GM23248 (cell line): ENCODE results near the gene CRLF3. TPM values are rescaled to one million over a fixed set of nuclear protein-coding genes. Genes with fewer than 3 reads are reported as not detected.
"Not testable (repeated sequence)": the region's sequence is repeated elsewhere in the genome, so short reads cannot be mapped to it uniquely, and the experiment has no call there.

ENCODE experiments used
- DNase-seq: peaks from one replicate; pipeline ENCODE4 v3.0.0-alpha.2; 2015
- H2AFZ ChIP-seq: fragments of 200-600 bp; sonication (generic); 2 replicates; pipeline ENCODE4 v1.6.1; 2016; ENCODE audit warnings: antibody characterized with exemption
- H3F3A ChIP-seq: fragments of 200-600 bp; sonication (generic); 2 replicates; pipeline ENCODE4 v1.6.1; 2016; ENCODE audit warnings: mild to moderate bottlenecking, antibody characterized with exemption, mixed run types; ENCODE audit not compliant: insufficient read depth
- H3K27ac ChIP-seq: fragments of 200-600 bp; sonication (generic); 2 replicates; pipeline ENCODE4 v1.5.1; 2016; ENCODE audit warnings: mild to moderate bottlenecking
- H3K27me3 ChIP-seq: fragments of 200-600 bp; sonication (generic); replicated peaks from 2 replicates; pipeline ENCODE4 v1.6.1; 2016; ENCODE audit warnings: mild to moderate bottlenecking; ENCODE audit not compliant: insufficient read depth
- H3K36me3 ChIP-seq: fragments of 200-600 bp; sonication (generic); 2 replicates; pipeline ENCODE4 v1.6.1; 2016; ENCODE audit warnings: low read depth, mild to moderate bottlenecking
- H3K4me1 ChIP-seq: fragments of 200-600 bp; sonication (generic); 2 replicates; pipeline ENCODE4 v1.6.1; 2016; ENCODE audit warnings: mild to moderate bottlenecking; ENCODE audit not compliant: insufficient read depth
- H3K4me2 ChIP-seq: fragments of 200-600 bp; sonication (generic); one replicate; pipeline ENCODE4 v1.6.1; 2016; ENCODE audit warnings: mild to moderate bottlenecking; ENCODE audit not compliant: unreplicated experiment
- H3K4me3 ChIP-seq: fragments of 200-600 bp; sonication (generic); 2 replicates; pipeline ENCODE4 v1.5.1; 2016; ENCODE audit warnings: mild to moderate bottlenecking
- H3K79me2 ChIP-seq: fragments of 200-600 bp; sonication (generic); 2 replicates; pipeline ENCODE4 v1.6.1; 2016; ENCODE audit warnings: mild to moderate bottlenecking; ENCODE audit not compliant: insufficient read depth
- H3K9ac ChIP-seq: fragments of 200-600 bp; sonication (generic); 2 replicates; pipeline ENCODE4 v1.6.1; 2016; ENCODE audit warnings: mild to moderate bottlenecking
- H3K9me2 ChIP-seq: fragments of 200-600 bp; sonication (generic); 2 replicates; pipeline ENCODE4 v1.6.1; 2016; ENCODE audit warnings: mixed run types, mild to moderate bottlenecking, moderate library complexity; ENCODE audit not compliant: insufficient read depth
- H3K9me3 ChIP-seq: fragments of 200-600 bp; sonication (generic); one replicate; pipeline ENCODE4 v1.6.1; 2017; ENCODE audit warnings: low read depth
- H4K20me1 ChIP-seq: fragments of 200-600 bp; sonication (generic); 2 replicates; pipeline ENCODE4 v1.6.0; 2016; ENCODE audit not compliant: insufficient read depth
- EZH2 ChIP-seq: fragments of 200-600 bp; sonication (generic); IDR thresholded peaks from 2 replicates; pipeline ENCODE4 v1.6.1; 2018; ENCODE audit warnings: antibody characterized with exemption, mild to moderate bottlenecking; ENCODE audit not compliant: insufficient read depth, poor library complexity, severe bottlenecking
- EZH2phosphoT487 ChIP-seq: fragments of 200-600 bp; sonication (generic); IDR thresholded peaks from 2 replicates; pipeline ENCODE4 v1.6.1; 2018; ENCODE audit warnings: antibody characterized with exemption, moderate library complexity, mild to moderate bottlenecking, low read depth; ENCODE audit not compliant: insufficient read depth
- WGBS, 2 experiments: methylation state at CpG; one replicate each; pipeline ENCODE4 v1.1.6; 2015 to 2017; ENCODE audit warnings: low lambda C conversion rate in 2 of 2, low coverage in 1 of 2; ENCODE audit errors: missing lambda C conversion rate in 2 of 2; 5-methylcytosine and 5-hydroxymethylcytosine counted together
- in situ Hi-C: fragments of 300-500 bp; cut with MboI; formaldehyde crosslinking; loops from 2 replicates; pipeline ENCODE4 v1.15.0; 2020
- polyA plus RNA-seq: library from polyadenylated mRNA; unstranded; fragments of >200 nt; fragmentation: Nextera tagmentation; extraction: Ambion mirVana; gene quantifications from 2 replicates; pipeline ENCODE4 v1.2.1, GENCODE V29; 2016
- total RNA-seq: library from RNA; depleted of rRNA; stranded (reverse); fragments of >200 nt; shearing (Covaris generic); gene quantifications from 2 replicates; pipeline ENCODE4 v1.2.3, GENCODE V29; 2014

CRLF3 gene
- total and polyA plus RNA-seq, 2 experiments from 2014 or later, result 13.2 to 14.4 TPM

- Histone ChIP-seq H3K79me2 (peaks cover 28% of the 10 kb centered on the region; the same call in 1 of the 2 replicates), H3K36me3 (peaks cover 42% of the 10 kb centered on the region), H3K4me1 (0 out of 2 replicates have a peak, but pooled peaks cover 14% of the 10 kb centered on the region), H3K27ac (peak overlapping the region; percentile 31)
- H3F3A ChIP-seq, H3K9me2 ChIP-seq, in situ Hi-C loops, H3K9me3 ChIP-seq, H3K9ac ChIP-seq, H3K4me2 ChIP-seq, H3K4me3 ChIP-seq, H2AFZ ChIP-seq, H4K20me1 ChIP-seq, H3K27me3 ChIP-seq: not testable (repeated sequence)
- DNase-seq, result peak; percentile 13
- WGBS, 2 experiments, result 94 to 95% methylated on average over 13 to 14 of the region's 14 CpGs
These were observed 56.7 kb downstream of the CRLF3 start for GRCh38 chr17:30767641-30768404.

GRCh38 chr17:30761060-30761459, 63.4 kb downstream of the CRLF3 start:
- H3K9ac ChIP-seq, result no peak overlapping the region
- no peaks in the 10 kb centered on the region for H3K9me3 ChIP-seq
- H3F3A ChIP-seq, result no peaks in the 10 kb centered on the region
- no peak overlapping the region for H3K4me3 ChIP-seq
- no peak overlapping the region for H2AFZ ChIP-seq
- no peak overlapping the region for H3K27ac ChIP-seq
- TF ChIP-seq EZH2 (no peak), EZH2phosphoT487 (no peak)
- in situ Hi-C loops, result no loop called here
- H3K36me3 ChIP-seq, result peaks cover 24% of the 10 kb centered on the region
- H3K4me2 ChIP-seq, result no peak overlapping the region
- peaks cover 83% of the 10 kb centered on the region for H3K79me2 ChIP-seq
- H3K4me1 ChIP-seq, result no peaks in the 10 kb centered on the region
- H3K27me3 ChIP-seq, result no peaks in the 10 kb centered on the region
- no peaks in the 10 kb centered on the region for H3K9me2 ChIP-seq
- no peak for DNase-seq
- no peaks in the 10 kb centered on the region for H4K20me1 ChIP-seq

GRCh38 chr17:30753291-30753690, 71.2 kb downstream of the CRLF3 start:
- H3K79me2 ChIP-seq, result peaks cover 76% of the 10 kb centered on the region
- H3F3A ChIP-seq, H2AFZ ChIP-seq, H3K9ac ChIP-seq, H3K27ac ChIP-seq, DNase-seq, in situ Hi-C loops, H3K9me2 ChIP-seq, H3K9me3 ChIP-seq, H4K20me1 ChIP-seq, H3K27me3 ChIP-seq, H3K4me2 ChIP-seq, H3K4me1 ChIP-seq, H3K4me3 ChIP-seq: not testable (repeated sequence)
- WGBS, 2 experiments, result 98% methylated on average over 6 to 10 of the region's 10 CpGs
- peaks cover 10% of the 10 kb centered on the region for H3K36me3 ChIP-seq

DNA sequence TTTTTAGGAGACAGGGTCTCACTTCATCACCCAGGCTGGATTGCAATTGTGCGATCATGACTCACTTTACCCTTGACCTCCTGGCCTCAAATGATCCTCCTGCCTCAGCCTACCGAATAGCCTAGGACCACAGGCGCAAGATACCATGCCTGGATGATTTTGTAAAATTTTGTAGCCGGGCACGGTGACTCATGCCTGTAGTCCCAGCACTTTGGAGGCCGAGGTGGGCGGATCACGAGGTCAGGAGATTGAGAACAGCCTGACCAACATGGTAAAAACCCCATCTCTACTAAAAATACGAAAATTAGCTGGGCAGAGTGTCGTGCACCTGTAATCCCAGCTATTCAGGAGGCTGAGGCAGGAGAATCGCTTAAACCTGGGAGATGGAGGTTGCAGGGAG, 73.5 kb downstream of the CRLF3 start:
- H3K4me3 ChIP-seq, H3K27ac ChIP-seq, H2AFZ ChIP-seq, H3K9me3 ChIP-seq, H3K9ac ChIP-seq, H3K4me2 ChIP-seq, in situ Hi-C loops, H3K27me3 ChIP-seq, DNase-seq, H3K9me2 ChIP-seq, H3K36me3 ChIP-seq, H3K4me1 ChIP-seq, H4K20me1 ChIP-seq, H3F3A ChIP-seq: not testable (repeated sequence)
- H3K79me2 ChIP-seq, result peaks cover 67% of the 10 kb centered on the region
- 97 to 99% methylated on average over 11 of the region's 11 CpGs for WGBS, 2 experiments

GRCh38 chr17:30747621-30748020, 76.9 kb downstream of the CRLF3 start:
- Histone ChIP-seq H3K36me3 (peaks cover 20% of the 10 kb centered on the region), H3K79me2 (peaks cover 60% of the 10 kb centered on the region)
- WGBS, 2 experiments, result 100% methylated on average over 4 of the region's 4 CpGs

GRCh38 chr17:30742669-30743068, 81.8 kb downstream of the CRLF3 start:
- WGBS, 2 experiments, result 16 to 42% methylated on average over 1 of the region's 1 CpG
- Histone ChIP-seq H3K36me3 (peaks cover 29% of the 10 kb centered on the region), H3K79me2 (peaks cover 80% of the 10 kb centered on the region)
- H3K27me3 ChIP-seq, H3K4me2 ChIP-seq, H3F3A ChIP-seq, H3K4me3 ChIP-seq, in situ Hi-C loops, H2AFZ ChIP-seq, H4K20me1 ChIP-seq, H3K4me1 ChIP-seq, H3K9me2 ChIP-seq, H3K9me3 ChIP-seq, DNase-seq, H3K9ac ChIP-seq, H3K27ac ChIP-seq: not testable (repeated sequence)

More at GRCh38 chr17:30747621-30748020, 76.9 kb downstream of the CRLF3 start:
- H3K27ac ChIP-seq, H3K4me2 ChIP-seq, H3K9me2 ChIP-seq, H3F3A ChIP-seq, H3K27me3 ChIP-seq, H2AFZ ChIP-seq, H3K9me3 ChIP-seq, H3K4me3 ChIP-seq, H3K4me1 ChIP-seq, DNase-seq, H3K9ac ChIP-seq, in situ Hi-C loops, H4K20me1 ChIP-seq: not testable (repeated sequence)

DNA sequence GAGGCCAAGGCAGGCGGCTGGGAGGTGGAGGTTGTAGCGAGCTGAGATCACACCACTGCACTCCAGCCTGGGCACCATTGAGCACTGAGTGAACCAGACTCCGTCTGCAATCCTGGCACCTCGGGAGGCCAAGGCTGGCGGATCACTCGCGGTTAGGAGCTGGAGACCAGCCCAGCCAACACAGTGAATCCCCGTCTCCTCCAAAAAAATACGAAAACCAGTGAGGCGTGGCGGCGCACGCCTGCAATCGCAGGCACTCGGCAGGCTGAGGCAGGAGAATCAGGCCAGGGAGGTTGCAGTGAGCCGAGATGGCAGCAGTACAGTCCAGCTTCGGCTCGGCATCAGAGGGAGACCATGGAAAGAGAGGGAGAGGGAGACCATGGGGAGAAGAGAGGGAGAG, 88.1 kb downstream of the CRLF3 start:
- in situ Hi-C loops, H4K20me1 ChIP-seq, H3F3A ChIP-seq, H3K27ac ChIP-seq, H3K9ac ChIP-seq, H3K9me2 ChIP-seq, H3K36me3 ChIP-seq, H3K9me3 ChIP-seq, H3K4me2 ChIP-seq, H2AFZ ChIP-seq, H3K4me3 ChIP-seq, DNase-seq, H3K27me3 ChIP-seq: not testable (repeated sequence)
- peaks cover 93% of the 10 kb centered on the region for H3K79me2 ChIP-seq
- WGBS, 2 experiments, result 90 to 95% methylated on average over 17 to 18 of the region's 18 CpGs
- peaks cover 11% of the 10 kb centered on the region for H3K4me1 ChIP-seq
